ENCODE measurements around the gene PLXNA4. TPM values are rescaled to one million over a fixed set of nuclear protein-coding genes. Genes with fewer than 3 reads are reported as not detected.

The PLXNA4 gene
- total RNA-seq, 1 donor from 2014 or later = 5.9 TPM

DNA sequence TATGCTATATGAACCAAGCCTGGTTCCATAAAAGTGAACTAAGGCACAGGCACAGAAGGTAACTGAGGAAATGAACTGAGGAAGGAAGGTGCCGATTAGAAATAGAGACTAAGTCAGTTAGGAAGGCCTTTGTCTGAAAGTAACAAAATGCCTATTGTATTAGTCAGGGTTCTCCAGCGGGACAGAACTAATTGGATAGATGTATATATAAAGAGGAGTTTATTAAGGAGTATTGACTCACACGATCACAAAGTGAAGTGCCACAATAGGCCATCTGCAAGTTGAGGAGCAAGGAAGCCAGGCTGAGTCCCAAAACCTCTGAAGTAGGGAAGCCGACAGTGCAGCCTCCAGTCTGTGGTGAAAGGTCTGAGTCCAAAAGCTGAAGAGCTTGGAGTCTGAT, 13.9 kb upstream of the PLXNA4 start:
- intact Hi-C loops (cut with micrococcal nuclease) = no loop called here

DNA sequence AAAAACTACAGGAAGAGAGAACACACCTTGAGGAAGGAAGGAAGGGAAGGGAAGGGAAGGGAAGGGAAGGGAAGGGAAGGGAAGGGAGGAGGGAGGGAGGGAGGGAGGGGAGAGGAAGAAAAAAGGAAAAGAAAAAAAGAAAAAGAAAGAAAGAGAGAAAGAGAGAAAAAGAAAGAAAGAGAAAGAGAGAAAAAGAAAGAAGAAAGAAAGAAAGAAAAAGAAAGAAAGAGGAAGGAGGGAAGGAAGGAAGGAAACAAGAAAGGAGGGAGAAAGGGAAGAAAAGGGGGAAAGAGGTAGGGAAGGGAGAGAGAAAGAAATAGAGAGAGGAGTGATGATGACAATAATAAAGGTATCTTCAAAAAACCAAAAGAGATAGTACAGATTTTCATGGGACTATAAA, 12.3 kb upstream of the PLXNA4 start:
- intact Hi-C loops (cut with micrococcal nuclease) = no loop called here

DNA sequence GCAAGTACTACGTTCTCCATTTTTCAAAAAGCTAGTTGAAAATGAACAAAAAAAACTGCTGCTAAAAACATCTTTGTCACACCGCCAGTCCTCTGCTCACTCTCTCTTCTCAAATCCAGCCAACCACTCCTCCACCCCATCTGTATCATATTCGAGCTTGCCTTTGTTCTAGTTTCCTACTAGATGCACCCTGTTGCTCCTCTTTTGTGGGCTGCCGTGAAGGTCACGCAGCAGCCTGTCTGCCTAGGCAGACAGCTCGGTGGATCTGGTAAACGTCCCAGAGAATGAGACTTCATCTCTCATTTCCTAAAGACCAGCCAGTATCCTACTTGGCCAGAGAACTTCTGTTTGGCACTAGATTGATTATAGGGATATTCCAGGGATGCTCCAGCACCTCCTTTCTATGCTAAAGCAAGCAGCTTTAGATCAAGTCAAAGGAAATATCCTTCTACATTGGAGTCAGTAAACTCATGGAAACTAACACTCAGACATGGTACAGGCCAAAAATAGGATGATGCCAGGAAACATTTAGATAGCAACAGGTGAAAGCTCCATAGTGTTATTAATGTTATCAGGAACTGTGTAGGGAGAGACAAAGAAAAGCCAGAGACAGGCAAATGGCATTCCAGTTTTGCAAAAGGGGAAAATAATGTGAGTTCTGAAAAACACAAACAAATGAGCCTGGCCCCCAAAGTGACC, 8.7 kb upstream of the PLXNA4 start:
- intact Hi-C loops (cut with micrococcal nuclease) = no loop called here

DNA sequence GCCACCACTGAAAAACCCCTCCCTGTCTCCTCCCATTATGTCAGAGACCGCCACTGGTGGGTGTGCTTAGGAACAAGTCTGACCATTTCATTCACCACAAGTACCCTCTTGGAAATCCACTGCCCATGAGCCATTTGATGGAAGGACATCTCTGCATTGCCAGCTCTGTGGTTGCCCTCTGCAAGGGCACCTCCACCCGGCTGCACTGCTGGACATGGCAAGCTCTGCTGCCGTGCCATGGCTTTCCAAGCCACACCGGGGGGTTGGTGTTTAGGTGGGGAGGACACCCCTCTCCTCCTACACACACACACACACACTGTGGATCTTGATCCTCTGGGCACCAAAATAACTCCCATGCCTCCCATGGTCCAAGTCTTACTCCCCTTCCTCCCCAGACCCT, 5.2 kb upstream of the PLXNA4 start:
- intact Hi-C loops (cut with micrococcal nuclease) = loop anchor here (2.0 kb wide), 1 partner anchor 893 kb away; no protein-coding TSS in a partner anchor

DNA sequence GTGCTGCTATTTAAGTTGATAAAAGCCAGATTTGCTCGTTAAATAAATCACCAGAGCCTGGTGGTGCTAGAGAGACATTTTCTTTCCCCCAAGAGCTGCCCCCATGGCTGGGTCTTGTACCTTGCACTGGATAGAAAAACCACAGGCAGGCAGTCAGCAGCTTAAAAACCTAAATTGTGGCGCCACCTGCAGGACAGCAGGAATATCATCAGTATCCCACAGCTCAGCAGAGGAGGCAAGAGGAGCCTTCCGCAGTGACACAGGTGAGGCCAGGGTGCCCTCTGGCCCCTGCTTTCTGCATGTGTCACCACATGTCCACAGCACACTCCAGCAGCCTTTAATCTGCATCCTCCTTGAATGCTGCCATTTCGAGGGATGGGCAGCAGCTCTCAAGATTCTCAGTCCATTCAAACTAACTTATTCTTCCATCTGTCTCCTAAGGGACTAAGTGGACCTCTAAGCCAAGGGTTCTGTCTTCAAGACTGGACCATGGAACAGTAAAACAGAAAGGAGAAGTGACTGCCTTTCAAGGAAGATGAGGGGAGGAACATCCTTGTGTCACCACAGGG, 4.5 kb upstream of the PLXNA4 start:
- intact Hi-C loops (cut with micrococcal nuclease) = loop anchor here (1.0 to 2.0 kb wide), 7 partner anchors 62 to 892 kb away; no protein-coding TSS in a partner anchor

DNA sequence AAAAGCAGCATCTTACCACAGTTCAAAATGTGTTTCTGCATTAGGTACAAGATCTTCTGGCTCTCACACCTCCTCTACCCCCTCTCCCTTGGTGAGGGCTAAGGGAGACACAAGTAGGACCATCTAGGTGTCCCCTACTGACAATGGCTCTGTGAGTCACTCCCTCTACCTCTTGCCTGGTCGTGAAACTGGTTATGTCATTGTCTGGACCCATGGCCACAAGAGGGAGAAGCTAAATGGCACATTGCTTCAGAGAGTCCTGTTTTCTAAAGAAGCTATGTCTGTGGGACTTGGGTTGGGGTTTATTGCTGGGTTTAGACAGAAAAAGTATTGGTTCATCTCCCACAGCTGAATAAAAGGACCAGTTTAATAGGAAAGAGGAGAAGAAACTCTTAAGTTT, 4.0 kb upstream of the PLXNA4 start:
- intact Hi-C loops (cut with micrococcal nuclease) = loop anchor here (1.0 to 2.0 kb wide), 7 partner anchors 62 to 891 kb away; no protein-coding TSS in a partner anchor

DNA sequence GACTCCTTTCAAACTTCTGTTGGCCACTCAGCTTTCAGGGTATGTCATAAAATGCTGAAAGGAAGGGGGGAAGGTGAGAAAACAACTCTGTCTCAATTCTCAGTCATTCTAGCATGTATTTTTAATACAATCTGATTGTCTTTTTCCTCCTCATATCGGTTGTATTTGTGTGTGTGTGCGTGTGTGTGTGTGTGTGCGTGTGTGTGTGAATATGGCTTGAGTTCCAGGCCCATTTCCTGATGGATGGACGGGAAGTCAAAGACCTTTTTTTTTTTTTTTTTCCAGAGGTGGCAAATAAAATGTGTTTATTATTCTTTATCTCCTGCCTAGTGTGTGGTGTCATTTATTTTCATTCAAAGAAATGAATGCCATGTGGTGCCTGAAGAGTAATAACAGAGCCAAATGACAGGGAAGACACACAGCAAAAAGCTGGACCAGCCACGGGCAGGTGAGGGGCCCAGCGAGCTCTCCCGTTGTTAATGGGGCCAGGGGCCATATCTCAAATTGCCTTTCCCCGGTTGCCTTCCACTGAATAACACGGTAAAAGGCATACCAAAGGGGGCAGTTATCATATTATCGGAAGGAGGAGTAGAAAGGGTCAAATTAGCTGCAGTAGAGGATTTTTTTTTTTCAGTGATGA, 3.1 kb upstream of the PLXNA4 start:
- intact Hi-C loops (cut with micrococcal nuclease) = loop anchor here (5.0 kb wide), 2 partner anchors 102 to 763 kb away; no protein-coding TSS in a partner anchor

DNA sequence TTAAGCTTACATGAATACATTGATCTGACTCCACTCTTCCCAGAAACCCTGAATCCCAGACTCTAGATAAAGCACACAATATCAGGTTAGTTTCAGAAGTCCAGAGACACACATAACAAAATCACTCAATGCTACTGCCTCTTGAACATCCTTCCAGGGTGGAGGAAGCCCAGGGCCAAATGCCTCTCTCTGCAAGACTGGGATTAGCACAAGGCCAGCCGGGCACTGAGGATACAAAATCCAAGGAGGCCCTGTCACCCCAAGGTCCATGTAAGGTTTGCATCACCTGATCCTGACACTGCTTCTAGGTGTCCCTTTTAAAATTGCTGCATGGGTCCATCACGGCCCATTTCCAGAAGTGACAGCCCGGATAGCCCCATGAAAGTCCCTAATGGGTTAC, 2.6 kb upstream of the PLXNA4 start:
- intact Hi-C loops (cut with micrococcal nuclease) = loop anchor here (5.0 kb wide), 2 partner anchors 102 to 763 kb away; no protein-coding TSS in a partner anchor

DNA sequence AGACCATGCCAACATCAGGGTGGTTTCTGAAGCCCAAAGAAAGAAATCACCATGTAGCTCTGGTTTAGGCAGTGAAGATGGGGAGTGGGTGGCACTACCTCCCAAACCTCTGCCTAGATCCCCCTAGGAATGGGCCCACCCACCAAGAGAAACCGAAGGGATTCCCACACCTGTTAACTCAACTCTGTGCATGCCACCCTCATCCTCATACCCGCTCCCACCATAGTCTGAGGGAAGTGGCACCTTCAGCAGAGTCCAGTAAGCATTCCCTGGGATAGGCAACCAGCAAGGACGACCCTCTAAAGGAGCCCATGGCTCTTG, 1.7 kb upstream of the PLXNA4 start:
- intact Hi-C loops (cut with micrococcal nuclease) = loop anchor here (5.0 kb wide), 2 partner anchors 101 to 764 kb away; no protein-coding TSS in a partner anchor

DNA sequence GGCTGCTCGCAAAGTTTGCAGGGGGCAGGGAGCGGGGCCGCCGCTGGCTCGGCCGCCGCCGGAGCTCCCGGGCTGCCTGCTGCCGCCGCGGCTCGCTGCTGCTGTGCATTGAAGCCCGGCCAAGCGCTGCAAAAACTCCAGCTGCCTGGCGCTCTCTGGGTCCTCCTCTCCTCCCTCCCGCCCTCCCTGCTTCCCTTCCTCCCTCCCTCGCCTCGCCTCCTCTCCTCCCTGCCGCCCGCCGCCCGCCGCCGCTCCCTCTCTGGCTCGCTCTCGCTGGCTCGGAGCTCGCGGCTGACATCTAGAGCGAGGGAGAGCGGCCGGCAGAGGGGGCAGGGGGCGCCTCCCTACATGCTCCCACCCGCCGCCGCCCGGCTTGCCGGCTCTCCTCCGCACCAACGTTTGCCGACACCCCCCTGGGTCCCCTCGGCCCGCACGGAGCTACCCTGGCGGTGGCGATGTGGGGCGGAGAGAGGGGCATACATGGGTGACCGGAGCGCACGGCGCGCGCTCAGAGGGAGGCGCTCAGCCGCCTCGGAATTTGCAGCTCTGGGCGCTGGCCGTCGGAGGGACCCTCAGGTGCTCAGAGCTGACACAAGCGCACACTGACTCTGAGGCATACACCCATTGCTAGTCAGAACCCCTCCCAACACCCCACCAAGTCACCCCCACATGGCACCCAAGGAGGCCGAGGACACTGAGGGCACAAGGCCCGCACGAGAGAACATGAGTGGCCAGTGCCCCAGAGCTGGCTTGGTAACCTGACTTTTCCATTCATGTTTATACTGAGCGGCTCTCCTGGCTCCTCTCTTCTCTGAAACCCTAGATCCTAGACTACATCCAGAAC, 1.2 kb upstream of the PLXNA4 start:
- intact Hi-C loops (cut with micrococcal nuclease) = loop anchor here (5.0 kb wide), 2 partner anchors 100 to 765 kb away; no protein-coding TSS in a partner anchor

DNA sequence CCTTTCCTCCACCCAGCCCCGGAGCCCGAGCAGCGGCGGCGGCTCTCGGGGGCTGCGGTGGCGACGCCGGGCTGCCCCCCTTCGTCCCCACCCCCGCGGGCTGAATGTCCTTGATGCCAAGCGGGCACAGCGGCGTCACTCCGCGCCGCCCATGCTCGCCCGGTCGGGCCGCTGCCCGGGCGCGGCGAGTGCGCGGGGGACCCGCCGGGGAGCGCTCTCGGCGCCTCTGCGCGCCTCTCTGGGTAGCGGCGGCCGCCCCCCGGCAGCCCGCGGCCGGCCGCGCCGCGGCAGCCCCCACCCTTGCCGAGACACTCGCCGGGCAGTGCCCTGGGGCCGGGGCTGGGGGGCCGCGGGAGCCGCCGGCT, 433 bp upstream of the PLXNA4 start:
- intact Hi-C loops (cut with micrococcal nuclease) = loop anchor here (5.0 kb wide), 2 partner anchors 99 to 766 kb away; no protein-coding TSS in a partner anchor

DNA sequence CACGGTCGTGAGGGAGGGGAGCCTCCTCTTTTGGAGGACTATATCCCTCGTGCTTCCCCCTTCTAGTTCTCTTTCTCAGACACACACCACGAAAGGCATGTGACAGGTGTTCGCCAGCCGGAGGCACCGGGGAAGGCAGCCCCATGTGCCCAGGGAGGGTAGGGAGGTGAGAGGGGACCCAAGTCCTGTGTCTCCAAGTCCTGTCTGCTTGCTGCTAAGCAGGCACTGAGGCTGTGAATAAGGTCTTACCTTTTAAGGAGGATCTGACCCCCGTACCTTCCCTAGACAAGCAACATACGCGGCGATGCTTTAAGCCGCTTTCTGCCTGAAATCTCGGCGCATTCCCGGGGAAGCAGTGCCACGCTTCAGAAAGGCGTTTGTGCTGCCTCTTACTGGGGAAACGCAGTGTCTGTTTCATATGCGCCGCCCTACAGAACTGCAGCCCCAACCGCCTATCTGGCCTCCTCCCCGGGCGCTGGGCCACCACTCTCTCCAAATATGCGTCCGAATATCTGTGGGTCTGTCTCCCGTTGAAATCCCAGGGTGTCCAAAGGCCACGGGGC, 770 bp downstream of the PLXNA4 start:
- intact Hi-C loops (cut with micrococcal nuclease) = loop anchor here (1.0 to 5.0 kb wide), 3 partner anchors 98 to 767 kb away; no protein-coding TSS in a partner anchor

DNA sequence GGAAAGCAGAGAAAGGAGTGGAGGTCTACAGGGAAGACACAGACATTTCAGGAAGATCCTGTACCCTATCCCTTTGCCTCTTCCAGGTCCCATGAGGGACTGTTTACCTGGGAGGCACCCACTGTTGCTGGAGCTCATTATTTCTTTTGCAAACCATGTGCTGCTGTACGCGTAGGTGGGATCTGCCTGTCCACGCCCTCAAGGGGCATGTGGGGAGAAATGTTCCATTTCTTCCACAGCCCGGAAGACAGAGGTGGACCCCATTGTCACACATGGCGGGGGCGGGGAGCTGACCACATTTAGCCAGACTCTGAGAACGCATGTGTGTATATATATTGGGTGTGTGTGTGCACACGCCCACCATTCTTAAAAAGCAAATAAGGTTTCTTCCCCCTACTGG, 2.0 kb downstream of the PLXNA4 start:
- intact Hi-C loops (cut with micrococcal nuclease) = no loop called here

DNA sequence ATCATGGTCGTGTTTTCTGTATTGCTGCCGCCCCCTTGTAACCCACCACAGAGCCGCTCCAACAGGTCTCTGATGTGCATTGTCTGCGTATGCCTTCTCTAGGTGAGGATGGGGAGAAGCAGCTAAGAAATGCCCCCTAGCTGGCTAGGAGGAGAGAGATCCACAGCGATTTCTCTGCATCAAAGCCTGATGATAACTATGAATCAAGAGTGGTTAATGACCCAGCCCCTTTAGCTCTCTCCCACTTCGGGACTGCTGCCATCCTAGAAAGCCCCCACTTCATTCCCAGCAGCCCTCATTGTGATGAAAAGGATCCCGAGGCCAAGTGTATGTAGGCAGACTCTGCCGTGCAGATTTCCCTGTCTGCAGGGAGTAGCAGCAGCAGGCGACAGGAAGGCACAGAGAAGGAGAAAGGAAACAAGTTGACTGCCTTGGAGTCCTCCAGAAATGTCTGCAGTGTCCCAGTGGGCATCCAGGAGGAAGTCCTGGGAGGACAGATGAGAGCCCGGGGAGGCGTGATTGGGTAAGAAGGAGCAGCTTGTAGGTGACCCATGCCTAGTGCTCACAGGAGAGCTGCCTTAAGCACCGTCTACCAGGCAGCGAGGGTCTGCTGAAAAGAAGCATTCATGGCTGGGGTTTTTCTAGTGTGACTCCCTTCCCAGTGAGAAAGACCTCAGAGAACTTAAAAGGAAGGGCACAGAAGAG, 2.9 kb downstream of the PLXNA4 start:
- intact Hi-C loops (cut with micrococcal nuclease) = no loop called here

DNA sequence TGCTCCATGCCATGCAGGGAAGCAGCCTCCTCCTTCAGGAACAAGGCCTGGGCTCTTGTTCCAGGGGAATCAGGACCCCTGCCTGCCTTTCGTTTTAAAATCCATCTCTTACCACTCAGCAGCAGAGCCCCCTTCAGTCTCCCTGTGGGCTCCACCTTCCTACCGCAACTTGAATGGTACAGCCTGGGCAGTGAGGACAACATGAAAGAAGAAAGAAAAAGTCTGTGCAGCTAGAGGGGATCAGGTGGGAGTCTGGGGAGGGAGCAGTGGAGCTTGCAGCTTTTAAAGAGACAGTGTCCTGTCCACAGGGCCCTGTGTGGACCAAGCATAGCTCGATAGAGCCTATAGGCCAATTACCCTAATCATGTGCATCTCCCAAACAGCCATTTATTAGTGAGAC, 3.7 kb downstream of the PLXNA4 start:
- intact Hi-C loops (cut with micrococcal nuclease) = no loop called here

DNA sequence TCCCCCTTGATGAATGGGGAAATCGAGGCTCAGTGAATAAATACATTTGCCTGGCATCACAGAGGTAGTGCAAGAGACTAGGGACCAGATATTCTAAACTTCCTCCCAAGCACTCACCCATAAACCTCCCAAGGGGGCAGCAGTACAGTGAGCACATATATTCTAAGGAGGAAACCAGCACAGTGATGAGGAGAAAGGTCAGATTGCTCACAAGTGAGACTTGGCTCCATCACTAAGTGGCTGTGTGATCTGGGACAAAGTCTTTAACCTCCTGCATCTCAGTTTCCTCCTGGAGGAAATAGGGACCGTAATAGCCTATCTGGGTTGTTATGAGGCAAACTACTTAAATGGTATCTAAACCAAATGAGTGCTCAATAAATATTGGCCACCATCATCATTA, 4.3 kb downstream of the PLXNA4 start:
- intact Hi-C loops (cut with micrococcal nuclease) = no loop called here

DNA sequence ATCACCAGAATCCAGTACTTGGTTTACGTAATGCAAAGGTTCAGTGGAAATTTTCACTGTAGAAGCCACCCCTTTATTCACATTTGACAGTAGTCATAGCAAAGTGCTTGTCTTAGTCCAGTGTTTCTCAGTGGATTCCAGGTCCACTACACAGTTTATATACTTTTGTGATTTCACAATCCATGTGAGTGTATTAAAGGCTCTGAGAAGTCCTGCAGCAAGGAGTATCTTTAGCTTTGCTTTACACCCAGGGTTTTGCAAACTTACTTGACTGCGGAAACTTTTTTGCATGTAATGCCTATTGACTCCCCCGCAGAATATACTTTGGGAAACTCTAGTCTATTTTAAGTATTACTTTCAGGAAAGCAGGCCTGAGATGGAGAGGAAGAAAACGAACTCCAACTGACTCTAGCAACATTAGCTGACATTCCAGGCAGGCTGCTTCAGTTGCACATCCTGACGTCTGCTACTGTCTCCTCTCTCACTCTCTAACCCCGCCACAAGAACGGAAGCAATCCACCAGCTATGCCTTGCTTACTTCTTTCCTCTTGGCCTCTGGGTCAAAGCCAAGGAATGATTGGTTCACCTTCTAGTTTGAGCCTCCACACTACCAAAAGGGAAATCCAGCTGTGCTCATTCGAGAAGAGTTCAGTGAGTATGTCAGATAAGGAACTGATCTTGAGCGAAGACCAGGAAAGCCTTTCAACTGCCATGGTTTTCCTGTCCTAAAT, 6.2 kb downstream of the PLXNA4 start:
- intact Hi-C loops (cut with micrococcal nuclease) = no loop called here

DNA sequence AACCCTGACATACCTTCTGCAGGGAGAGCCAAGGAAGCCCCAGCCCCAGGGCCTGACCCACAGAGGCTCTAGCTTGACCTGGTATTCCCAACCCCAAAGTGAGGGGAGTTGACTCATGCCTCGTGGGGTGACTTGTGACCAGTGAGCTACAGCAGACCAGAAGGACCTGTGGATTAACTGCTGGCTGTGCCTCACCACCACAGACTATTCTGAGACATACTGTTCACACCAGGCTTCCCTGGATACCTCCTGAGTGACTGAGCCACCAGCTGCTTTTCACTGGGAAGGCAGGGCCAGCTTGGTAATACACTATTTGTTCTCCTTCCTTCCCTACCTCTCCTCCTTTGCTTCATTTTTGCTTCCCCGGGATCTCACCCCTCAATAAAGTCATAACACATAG, 7.3 kb downstream of the PLXNA4 start:
- intact Hi-C loops (cut with micrococcal nuclease) = no loop called here

DNA sequence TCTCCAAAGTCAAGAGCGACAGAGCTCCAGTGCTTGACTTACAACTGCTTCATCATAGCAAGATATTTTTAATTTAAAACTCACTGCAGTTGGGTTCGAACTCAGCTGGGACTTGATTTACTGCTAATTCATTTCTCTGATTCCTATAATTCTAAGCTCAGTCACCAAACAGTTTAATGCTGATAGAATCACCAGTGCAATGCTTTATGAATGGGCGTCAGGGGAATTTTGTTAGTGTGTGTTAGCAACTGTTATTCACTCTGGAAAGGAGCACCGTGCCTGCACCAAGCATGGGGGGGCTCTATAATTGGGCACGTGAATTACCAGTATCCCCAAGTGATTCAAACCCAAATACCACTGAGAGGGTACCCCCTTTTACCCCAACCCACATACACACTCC, 10.4 kb downstream of the PLXNA4 start:
- intact Hi-C loops (cut with micrococcal nuclease) = no loop called here

DNA sequence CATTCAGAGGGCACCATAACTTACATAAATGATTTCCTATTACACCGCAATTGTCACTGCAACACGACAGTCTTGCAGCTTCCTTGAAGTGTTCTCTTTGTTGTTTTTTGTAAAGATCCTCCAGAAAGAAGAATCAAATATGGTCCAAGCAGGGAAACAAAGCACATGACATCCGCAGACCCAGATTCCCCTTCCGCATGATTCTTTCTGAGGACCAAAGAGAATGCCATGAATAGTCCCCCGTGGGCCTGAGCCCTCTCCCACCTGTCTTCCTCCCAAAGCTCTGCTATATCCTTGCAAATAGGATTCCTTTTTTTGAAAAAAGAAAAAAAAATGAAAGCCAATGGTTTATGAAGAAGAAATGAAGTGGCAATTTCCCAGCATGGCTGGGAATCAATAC, 10.8 kb downstream of the PLXNA4 start:
- intact Hi-C loops (cut with micrococcal nuclease) = no loop called here
